Motor neuron (in vitro differentiated cells): ENCODE data around the gene DOCK2. TPM values are rescaled to one million over a fixed set of nuclear protein-coding genes. Genes with fewer than 3 reads are reported as not detected.

Experiments
- ATAC-seq, 8 experiments: fragments of 200-7000 bp; cut with Tn5 transposase; replicated peaks in 6 of 8; 2 replicates each; pipeline ENCODE4 v1.8.0; 2021; ENCODE audit warnings: mild to moderate bottlenecking in 8 of 8, moderate library complexity in 8 of 8
- H3K27ac ChIP-seq, 2 donors: fragments of 250-450 bp; sonication (Bioruptor Pico); 2 replicates each; pipeline ENCODE4 v1.9.0; 2021; ENCODE audit warnings: antibody characterized with exemption in 2 of 2, mild to moderate bottlenecking in 2 of 2, moderate library complexity in 1 of 2
- H3K4me1 ChIP-seq, 2 donors: fragments of 250-450 bp; sonication (Bioruptor Pico); replicated peaks in 1 of 2; 2 replicates each; pipeline ENCODE4 v1.6.1; 2021; ENCODE audit warnings: antibody characterized with exemption in 2 of 2, mild to moderate bottlenecking in 2 of 2, moderate library complexity in 1 of 2
- H3K4me3 ChIP-seq, 5 donors: fragments of 250-450 bp; sonication (Bioruptor Pico); 2 replicates each; pipeline ENCODE4 v1.9.0; 2021; ENCODE audit warnings: antibody characterized with exemption in 5 of 5, mild to moderate bottlenecking in 5 of 5, moderate library complexity in 4 of 5
- WGBS, 10 experiments: fragments of 450-650 bp; shearing (Covaris generic); methylation state at CpG; one replicate each; pipeline ENCODE4 v1.0.0; 2022; 5-methylcytosine and 5-hydroxymethylcytosine counted together
- in situ Hi-C, 9 experiments: fragments of 400-800 bp; cut with MboI; loops; one replicate each; pipeline ENCODE4 v1.15.0; 2021; ENCODE audit warnings: low sequenced_read_pairs in 9 of 9, low pct_unique_long_range_greater_than_20kb in 2 of 9; ENCODE audit not compliant: unreplicated experiment in 9 of 9
- total RNA-seq, 8 experiments: library from RNA; unstranded; fragments of 300-600 nt; gene quantifications; 2 replicates each; pipeline versions ENCODE4 v1.2.3 to v1.2.4, GENCODE V29; 2022

DOCK2 gene
- total RNA-seq, 8 experiments from 2014 or later = 0.18 to 105 (median 0.89) TPM

DNA sequence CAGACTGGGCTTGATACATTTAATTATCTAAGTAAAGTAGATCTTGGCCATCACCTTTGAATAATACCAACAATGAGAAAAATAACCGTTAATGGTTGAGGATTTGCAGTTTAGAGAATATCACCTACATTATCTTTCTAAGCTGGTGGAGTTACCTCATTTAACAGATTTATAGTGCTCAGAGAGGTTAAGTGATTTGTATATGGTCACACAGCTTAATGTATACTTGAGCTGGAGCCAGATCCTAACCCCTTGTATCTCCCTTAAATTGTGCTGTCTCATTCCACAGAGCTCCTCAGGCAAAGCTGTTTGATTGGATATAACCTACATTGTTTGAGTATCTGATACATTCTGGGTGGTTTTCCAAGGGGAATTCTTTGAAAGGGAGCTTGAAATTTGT is 285.4 kb downstream of the DOCK2 start:
- in situ Hi-C loops = no loop called here
- no peak for ATAC-seq
- 67 to 100% (median 86%) methylated on average over 1 of the region's 1 CpG; no CpG with 5 or more reads in 3 of the 10 experiments for WGBS, 10 experiments

DNA sequence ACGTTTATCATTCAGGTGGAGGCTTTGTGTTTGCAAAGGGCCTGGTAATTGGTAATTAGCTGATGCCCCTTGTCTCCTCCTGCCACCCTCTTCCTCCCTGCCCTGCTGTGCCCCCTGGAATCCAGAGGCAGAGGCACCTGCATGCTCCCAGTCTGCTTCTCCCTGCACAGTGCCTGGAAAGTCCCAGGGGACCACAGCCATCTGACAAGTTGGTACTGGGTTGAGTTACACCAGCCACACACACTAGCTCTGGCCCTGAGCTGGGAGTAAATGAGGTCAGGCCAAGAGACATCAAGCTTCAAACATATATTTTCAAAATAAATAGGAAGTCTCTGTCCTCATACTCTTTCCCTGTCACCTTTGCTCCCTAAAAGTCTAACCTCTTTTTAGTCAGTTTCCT is 286.9 kb downstream of the DOCK2 start:
- Histone ChIP-seq H3K27ac (no peak overlapping the region), H3K4me1 (peaks cover 7 to 33% of the 10 kb centered on the region in 2 donors), H3K4me3 (no peak overlapping the region)
- WGBS, 10 experiments = 20 to 88% (median 55%) methylated on average over 1 of the region's 1 CpG; no CpG with 5 or more reads in 4 of the 10 experiments
- in situ Hi-C loops = no loop called here
- peak in 1 of 8 experiments; percentile 57 for ATAC-seq

More for the DNA sequence above, 285.4 kb downstream of the DOCK2 start:
- H3K4me1 ChIP-seq = peaks cover 7 to 48% of the 10 kb centered on the region in 2 donors
- H3K27ac ChIP-seq = no peak overlapping the region
- no peak overlapping the region for H3K4me3 ChIP-seq

DNA sequence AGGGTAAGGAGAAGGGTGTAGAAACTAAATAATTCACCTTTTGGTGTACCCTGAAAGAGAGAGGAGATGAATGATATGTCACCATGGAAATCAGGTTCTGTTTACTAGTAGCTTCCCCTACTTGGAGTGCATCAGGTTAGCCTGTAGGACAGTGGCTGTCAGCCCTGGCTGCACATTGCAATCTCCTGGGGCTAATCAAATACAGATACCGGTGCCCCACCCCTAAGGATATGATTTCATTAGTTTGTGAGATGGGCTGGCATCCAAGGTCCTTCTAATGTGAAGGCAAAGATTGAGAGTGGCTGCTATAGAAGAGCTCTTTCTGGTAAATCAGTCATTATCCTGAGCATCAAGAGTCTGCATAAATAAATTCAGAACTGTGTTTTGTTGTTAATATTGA is 296.1 kb downstream of the DOCK2 start:
- ATAC-seq = peak in 5 of 8 experiments; percentile 17 to 58 (median 50)
- in situ Hi-C loops = no loop called here
- Histone ChIP-seq H3K4me1 (peaks cover 3 to 13% of the 10 kb centered on the region in 2 donors), H3K27ac (no peak overlapping the region), H3K4me3 (no peak overlapping the region)
- 0 to 100% (median 40%) methylated on average over 1 of the region's 1 CpG; no CpG with 5 or more reads in 4 of the 10 experiments for WGBS, 10 experiments

DNA sequence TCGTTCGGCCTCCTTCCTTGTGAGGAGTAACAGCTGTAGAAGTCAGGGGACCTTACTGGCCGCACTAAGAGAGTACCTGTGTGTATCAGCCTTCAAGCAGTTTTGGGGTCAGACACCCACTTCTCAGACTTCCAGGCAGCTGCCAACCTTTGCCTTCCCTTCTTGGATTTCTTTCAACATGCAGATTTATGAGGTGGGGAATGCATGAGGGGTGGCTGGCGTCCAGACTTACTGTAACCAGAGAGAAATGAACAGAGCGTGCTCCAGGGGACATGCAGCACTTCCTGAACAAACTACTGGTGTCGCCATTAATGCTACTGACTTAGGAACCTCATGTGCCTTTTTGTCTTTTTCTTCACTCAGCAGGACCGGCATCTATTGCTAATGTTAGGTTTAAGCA is 296.5 kb downstream of the DOCK2 start:
- peak in 2 of 8 experiments; percentile 41 to 52 for ATAC-seq
- Histone ChIP-seq H3K4me3 (no peak overlapping the region), H3K4me1 (peaks cover 3 to 13% of the 10 kb centered on the region in 2 donors), H3K27ac (no peak overlapping the region)
- WGBS, 10 experiments = 61 to 100% (median 84%) methylated on average over 2 to 7 of the region's 7 CpGs; no CpG with 5 or more reads in 3 of the 10 experiments
- in situ Hi-C loops = no loop called here

- ATAC-seq = peak in 2 of 8 experiments; percentile 45 to 92
- in situ Hi-C loops = no loop called here
- 58 to 100% (median 77%) methylated on average over 1 to 6 of the region's 7 CpGs; no CpG with 5 or more reads in 2 of the 10 experiments for WGBS, 10 experiments
- peaks cover 3 to 13% of the 10 kb centered on the region in 2 donors for H3K4me1 ChIP-seq
- no peak overlapping the region for H3K4me3 ChIP-seq
- H3K27ac ChIP-seq = no peak overlapping the region
Measured at GRCh38 chr5:169934990-169935389, 297.9 kb downstream of the DOCK2 start.

- ATAC-seq = no peak
- 71 to 100% (median 88%) methylated on average over 3 to 5 of the region's 5 CpGs; no CpG with 5 or more reads in 1 of the 10 experiments for WGBS, 10 experiments
- in situ Hi-C loops = no loop called here
- Histone ChIP-seq H3K4me1 (peaks cover 3 to 13% of the 10 kb centered on the region in 2 donors), H3K4me3 (no peak overlapping the region), H3K27ac (no peak overlapping the region)
Measured at GRCh38 chr5:169935762-169936161, 298.7 kb downstream of the DOCK2 start.

DNA sequence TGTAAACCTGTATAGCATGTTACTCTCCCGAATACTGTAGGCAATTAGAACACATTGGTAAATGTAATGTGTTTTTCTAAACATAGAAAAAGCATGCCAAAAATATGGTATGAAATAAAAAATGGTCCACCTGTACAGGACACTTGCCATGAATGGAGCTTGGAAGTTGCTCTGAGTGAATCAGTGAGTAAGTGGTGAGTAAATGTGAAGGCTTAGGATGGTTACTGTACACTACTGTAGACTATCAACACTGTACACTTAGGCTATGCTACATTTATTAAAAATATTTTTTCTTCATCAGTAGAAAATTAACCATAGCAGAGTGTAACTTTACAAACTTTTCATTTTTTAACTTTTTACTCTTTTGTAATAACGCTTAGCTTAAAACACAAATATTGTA is 301.4 kb downstream of the DOCK2 start:
- no peak for ATAC-seq
- in situ Hi-C loops = no loop called here
- Histone ChIP-seq H3K4me3 (no peak overlapping the region), H3K4me1 (peaks cover 0 to 6% of the 10 kb centered on the region in 2 donors), H3K27ac (no peak overlapping the region)
- 89 to 100% (median 96%) methylated on average over 1 to 2 of the region's 2 CpGs for WGBS, 10 experiments

DNA sequence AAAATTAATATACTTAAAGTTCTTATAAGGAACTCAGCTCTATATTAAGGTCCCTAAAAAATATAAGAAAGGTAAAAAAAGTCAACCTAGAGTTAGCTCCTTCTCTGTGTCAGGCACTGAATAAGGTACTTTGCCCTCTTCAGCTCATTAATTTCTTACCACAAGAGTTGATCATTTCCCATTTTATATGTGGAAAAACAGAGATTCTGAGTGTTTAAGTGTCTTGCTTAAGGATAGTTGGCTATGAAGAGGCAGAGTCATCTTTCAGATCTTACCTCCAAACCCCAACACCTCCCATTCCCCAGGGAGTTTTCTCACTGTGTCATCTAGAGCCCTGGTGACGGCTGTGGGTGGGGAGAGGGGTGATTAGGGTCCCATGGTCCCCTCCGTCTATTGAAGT is 302.7 kb downstream of the DOCK2 start:
- Histone ChIP-seq H3K4me3 (no peak overlapping the region), H3K4me1 (no peaks in the 10 kb centered on the region), H3K27ac (no peak overlapping the region)
- no peak for ATAC-seq
- 83 to 100% methylated on average over 1 to 2 of the region's 2 CpGs; no CpG with 5 or more reads in 8 of the 10 experiments for WGBS, 10 experiments
- in situ Hi-C loops = no loop called here

GRCh38 chr5:169941542-169941941 is 304.5 kb downstream of the DOCK2 start:
- Histone ChIP-seq H3K4me3 (no peak overlapping the region), H3K4me1 (peaks cover 8 to 13% of the 10 kb centered on the region in 2 donors), H3K27ac (no peak overlapping the region)
- ATAC-seq = no peak
- in situ Hi-C loops = no loop called here
- 50 to 100% (median 94%) methylated on average over 2 to 7 of the region's 7 CpGs; no CpG with 5 or more reads in 3 of the 10 experiments for WGBS, 10 experiments

GRCh38 chr5:169942181-169942580 is 305.1 kb downstream of the DOCK2 start:
- 0 to 88% (median 71%) methylated on average over 1 of the region's 1 CpG; no CpG with 5 or more reads in 5 of the 10 experiments for WGBS, 10 experiments
- in situ Hi-C loops = no loop called here
- H3K4me3 ChIP-seq = no peak overlapping the region
- peaks cover 8 to 13% of the 10 kb centered on the region in 2 donors for H3K4me1 ChIP-seq
- ATAC-seq = peak in 3 of 8 experiments; percentile 44 to 50 (median 45)
- H3K27ac ChIP-seq = no peak overlapping the region

GRCh38 chr5:169943026-169943425 is 306.0 kb downstream of the DOCK2 start:
- 50 to 100% (median 86%) methylated on average over 1 to 4 of the region's 4 CpGs for WGBS, 10 experiments
- no peak overlapping the region for H3K4me3 ChIP-seq
- H3K27ac ChIP-seq = no peak overlapping the region
- ATAC-seq = no peak
- in situ Hi-C loops = no loop called here
- H3K4me1 ChIP-seq = peaks cover 11 to 13% of the 10 kb centered on the region in 2 donors

- H3K27ac ChIP-seq = no peak overlapping the region
- H3K4me3 ChIP-seq = no peak overlapping the region
- peaks cover 12 to 13% of the 10 kb centered on the region in 2 donors for H3K4me1 ChIP-seq
- 67 to 100% (median 100%) methylated on average over 1 to 6 of the region's 6 CpGs; no CpG with 5 or more reads in 1 of the 10 experiments for WGBS, 10 experiments
- in situ Hi-C loops = no loop called here
- no peak for ATAC-seq
Measured at GRCh38 chr5:169944115-169944514, 307.0 kb downstream of the DOCK2 start.

DNA sequence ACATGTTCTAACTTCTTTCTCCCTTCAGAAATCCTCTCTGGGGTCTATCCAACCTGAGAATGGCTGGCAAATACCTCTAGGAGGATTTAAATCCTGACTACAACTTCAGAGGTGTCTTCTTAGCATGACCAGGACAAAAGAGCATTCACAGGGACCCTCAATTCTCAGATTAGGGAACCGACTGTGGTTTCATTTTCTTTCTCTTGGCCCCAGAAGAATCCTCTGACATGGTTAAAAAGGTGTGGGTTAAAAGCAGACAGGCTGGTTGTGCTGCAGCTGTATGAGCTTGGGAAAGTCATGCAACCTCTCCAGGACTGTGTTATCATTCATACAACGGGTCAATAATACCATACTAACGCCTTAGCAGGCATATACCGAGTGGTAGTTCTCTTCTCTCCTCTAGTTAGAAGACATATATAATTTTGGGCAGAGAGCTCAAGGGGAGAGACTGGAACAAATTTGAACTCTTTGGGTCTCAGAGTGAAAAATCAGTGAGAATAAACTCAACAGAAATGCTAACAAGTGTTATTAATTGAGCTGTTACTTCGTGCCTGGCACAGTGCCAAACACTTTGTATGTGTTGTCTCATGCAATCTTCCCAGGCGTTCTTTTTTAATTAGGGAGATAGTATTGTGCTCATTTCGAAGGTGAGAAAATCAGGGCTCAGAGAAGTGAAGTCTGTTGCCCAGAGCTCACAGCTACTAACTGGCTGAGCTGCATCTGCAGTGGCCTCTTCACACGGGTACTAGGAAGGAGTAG is 308.0 kb downstream of the DOCK2 start:
- Histone ChIP-seq H3K27ac (peak overlapping the region in 1 of 2 donors; percentile 61), H3K4me1 (peaks cover 12 to 13% of the 10 kb centered on the region in 2 donors), H3K4me3 (no peak overlapping the region)
- in situ Hi-C loops = no loop called here
- ATAC-seq = peak in 2 of 8 experiments; percentile 11 to 22
- WGBS, 10 experiments = 0 to 94% (median 66%) methylated on average over 1 to 8 of the region's 8 CpGs
